HL-60 (cell line): Measurements from ENCODE around the gene ALPL.

Experiments used
- DNase-seq, 2 experiments: peaks; one replicate each; pipeline ENCODE4 v3.0.0-alpha.2; 2010 to 2020; ENCODE audit warnings: low read depth in 1 of 2, low spot score in 1 of 2
- H3K27ac ChIP-seq: fragments of 250-450 bp; sonication (Bioruptor Pico); replicated peaks from 2 replicates; pipeline ENCODE4 v1.5.1; 2020; ENCODE audit warnings: mild to moderate bottlenecking, moderate library complexity
- H3K27me3 ChIP-seq: fragments of 250-450 bp; sonication (Bioruptor Pico); 2 replicates; pipeline ENCODE4 v1.5.1; 2021; ENCODE audit warnings: mild to moderate bottlenecking, moderate library complexity; ENCODE audit not compliant: insufficient read depth, poor library complexity, severe bottlenecking
- H3K4me3 ChIP-seq: replicated peaks from 2 replicates; pipeline ENCODE4 v1.5.1; 2011; ENCODE audit warnings: mild to moderate bottlenecking, control low read depth, low read length; ENCODE audit not compliant: insufficient read depth
- GABPA ChIP-seq: IDR thresholded peaks from 2 replicates; pipeline ENCODE4 v1.6.1; 2012; ENCODE audit warnings: low read depth
- POLR2AphosphoS5 ChIP-seq: IDR thresholded peaks from 2 replicates; pipeline ENCODE4 v1.6.1; 2012; ENCODE audit warnings: low read depth
- SPI1 ChIP-seq: IDR thresholded peaks from 2 replicates; pipeline ENCODE4 v1.6.1; 2012; ENCODE audit warnings: low read depth, mild to moderate bottlenecking, borderline replicate concordance
- TF ChIP-seq, protein P1 (sequence below): IDR thresholded peaks from one replicate; pipeline ENCODE4 v1.5.1; 2011; ENCODE audit warnings: low read length, control low read depth, inconsistent platforms; ENCODE audit not compliant: insufficient read depth
- TF ChIP-seq, protein P2 (sequence below): IDR thresholded peaks from 2 replicates; pipeline ENCODE4 v1.6.1; 2012; ENCODE audit warnings: low read depth; ENCODE audit not compliant: insufficient replicate concordance

Gene ALPL

DNA sequence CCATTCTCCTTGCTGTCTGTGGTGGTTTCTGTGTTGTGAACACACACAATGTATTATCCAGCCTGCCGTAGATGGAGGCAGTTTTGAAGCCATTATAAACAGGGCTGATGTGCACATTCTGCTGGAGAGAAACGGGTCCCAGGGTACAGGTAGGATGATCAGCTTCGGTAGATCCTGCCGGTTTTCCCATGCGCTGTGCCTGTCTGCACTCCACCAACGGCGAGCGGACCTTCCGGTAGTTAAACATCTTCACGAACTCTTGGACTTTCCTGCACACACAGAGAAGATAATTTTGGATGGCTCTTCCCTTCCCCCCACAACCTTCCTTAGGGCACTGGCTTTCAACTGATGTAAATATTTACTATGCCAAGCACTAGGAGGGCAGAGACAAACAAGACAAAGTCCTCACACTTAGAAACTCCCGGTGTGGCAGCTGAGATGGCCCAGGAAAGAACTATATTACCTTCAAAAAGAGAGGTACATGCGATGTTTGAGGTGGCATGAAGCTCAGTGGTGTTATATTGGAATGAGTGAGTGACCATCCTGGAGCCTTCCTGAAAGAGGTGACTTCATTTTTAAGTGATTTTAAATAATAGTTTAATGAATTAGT lies 41.7 kb downstream of the ALPL start:
- H3K4me3 ChIP-seq, result no peak overlapping the region
- no peak overlapping the region for H3K27ac ChIP-seq
- H3K27me3 ChIP-seq, result no peaks in the 10 kb centered on the region
- no peak for TF ChIP-seq GABPA
- TF ChIP-seq, protein P1, sequence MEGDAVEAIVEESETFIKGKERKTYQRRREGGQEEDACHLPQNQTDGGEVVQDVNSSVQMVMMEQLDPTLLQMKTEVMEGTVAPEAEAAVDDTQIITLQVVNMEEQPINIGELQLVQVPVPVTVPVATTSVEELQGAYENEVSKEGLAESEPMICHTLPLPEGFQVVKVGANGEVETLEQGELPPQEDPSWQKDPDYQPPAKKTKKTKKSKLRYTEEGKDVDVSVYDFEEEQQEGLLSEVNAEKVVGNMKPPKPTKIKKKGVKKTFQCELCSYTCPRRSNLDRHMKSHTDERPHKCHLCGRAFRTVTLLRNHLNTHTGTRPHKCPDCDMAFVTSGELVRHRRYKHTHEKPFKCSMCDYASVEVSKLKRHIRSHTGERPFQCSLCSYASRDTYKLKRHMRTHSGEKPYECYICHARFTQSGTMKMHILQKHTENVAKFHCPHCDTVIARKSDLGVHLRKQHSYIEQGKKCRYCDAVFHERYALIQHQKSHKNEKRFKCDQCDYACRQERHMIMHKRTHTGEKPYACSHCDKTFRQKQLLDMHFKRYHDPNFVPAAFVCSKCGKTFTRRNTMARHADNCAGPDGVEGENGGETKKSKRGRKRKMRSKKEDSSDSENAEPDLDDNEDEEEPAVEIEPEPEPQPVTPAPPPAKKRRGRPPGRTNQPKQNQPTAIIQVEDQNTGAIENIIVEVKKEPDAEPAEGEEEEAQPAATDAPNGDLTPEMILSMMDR, result no peak
- TF ChIP-seq, protein P2, sequence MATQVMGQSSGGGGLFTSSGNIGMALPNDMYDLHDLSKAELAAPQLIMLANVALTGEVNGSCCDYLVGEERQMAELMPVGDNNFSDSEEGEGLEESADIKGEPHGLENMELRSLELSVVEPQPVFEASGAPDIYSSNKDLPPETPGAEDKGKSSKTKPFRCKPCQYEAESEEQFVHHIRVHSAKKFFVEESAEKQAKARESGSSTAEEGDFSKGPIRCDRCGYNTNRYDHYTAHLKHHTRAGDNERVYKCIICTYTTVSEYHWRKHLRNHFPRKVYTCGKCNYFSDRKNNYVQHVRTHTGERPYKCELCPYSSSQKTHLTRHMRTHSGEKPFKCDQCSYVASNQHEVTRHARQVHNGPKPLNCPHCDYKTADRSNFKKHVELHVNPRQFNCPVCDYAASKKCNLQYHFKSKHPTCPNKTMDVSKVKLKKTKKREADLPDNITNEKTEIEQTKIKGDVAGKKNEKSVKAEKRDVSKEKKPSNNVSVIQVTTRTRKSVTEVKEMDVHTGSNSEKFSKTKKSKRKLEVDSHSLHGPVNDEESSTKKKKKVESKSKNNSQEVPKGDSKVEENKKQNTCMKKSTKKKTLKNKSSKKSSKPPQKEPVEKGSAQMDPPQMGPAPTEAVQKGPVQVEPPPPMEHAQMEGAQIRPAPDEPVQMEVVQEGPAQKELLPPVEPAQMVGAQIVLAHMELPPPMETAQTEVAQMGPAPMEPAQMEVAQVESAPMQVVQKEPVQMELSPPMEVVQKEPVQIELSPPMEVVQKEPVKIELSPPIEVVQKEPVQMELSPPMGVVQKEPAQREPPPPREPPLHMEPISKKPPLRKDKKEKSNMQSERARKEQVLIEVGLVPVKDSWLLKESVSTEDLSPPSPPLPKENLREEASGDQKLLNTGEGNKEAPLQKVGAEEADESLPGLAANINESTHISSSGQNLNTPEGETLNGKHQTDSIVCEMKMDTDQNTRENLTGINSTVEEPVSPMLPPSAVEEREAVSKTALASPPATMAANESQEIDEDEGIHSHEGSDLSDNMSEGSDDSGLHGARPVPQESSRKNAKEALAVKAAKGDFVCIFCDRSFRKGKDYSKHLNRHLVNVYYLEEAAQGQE, result no peak
- no peak for TF ChIP-seq POLR2AphosphoS5
- TF ChIP-seq SPI1, result no peak
- DNase-seq, result no peak

DNA sequence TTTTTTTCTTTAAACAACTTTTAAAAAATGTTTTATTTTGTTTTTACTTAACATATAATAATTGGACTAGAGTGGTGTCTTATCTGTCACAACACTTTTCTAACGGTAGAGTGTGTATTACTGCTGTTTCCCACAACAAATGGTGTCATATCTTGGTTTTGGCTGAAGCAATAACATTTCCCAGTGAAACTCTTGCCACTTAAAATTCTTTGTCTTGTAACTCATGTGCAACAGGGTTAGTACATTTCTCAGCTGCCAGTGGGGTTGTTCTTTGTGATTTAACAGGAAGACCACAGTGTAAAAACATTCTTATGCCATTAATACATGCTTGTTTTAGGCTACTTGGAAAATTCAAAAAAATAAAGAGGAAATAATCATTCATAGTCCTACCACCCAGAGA lies 43.5 kb downstream of the ALPL start:
- no peaks in the 10 kb centered on the region for H3K27me3 ChIP-seq
- DNase-seq, result peak; percentile 40 to 72
- TF ChIP-seq, protein P1, result no peak
- TF ChIP-seq POLR2AphosphoS5 (no peak), GABPA (no peak), SPI1 (no peak)
- TF ChIP-seq, protein P2, result no peak
- H3K4me3 ChIP-seq, result no peak overlapping the region
- peak overlapping the region; percentile 61 for H3K27ac ChIP-seq

DNA sequence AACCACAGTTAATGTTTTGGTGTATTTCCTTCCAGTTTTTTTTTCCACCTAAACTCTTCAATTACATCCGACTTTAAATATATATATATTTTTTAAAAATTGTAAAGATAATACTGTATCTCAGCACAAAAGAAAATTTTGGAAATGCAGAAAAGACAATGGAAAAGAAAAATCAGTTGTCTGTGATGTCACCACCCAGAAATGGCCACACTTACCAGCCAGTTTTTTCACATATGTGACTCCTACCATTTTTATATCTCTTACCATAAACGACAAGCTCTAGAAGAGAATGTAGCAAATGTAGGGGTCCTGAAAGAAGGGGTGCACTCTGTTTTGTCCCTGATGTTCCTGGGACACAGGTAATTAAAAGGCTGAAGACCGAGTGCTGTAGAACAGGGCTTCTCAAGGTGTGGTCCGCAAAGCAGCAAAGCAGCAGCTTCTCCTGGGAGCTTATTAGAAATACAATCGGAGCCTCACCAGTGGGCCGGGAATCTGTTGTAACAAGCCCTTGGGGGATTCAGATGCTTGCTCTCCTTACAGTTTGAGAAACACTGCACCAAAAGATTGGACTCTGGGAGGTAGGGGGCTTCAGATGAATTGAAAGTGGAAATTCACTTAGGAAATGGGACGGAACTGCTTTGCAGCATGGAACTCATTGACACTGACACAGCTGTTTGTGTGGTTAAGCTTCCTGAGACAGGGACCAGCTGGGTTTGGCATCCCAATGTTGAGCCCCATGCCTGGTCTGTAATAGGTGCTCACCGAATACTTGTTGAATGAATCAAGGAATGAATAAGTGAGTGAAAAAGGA lies 44.1 kb downstream of the ALPL start:
- Histone ChIP-seq H3K4me3 (no peak overlapping the region), H3K27ac (peak overlapping the region; percentile 13; the same call in 1 of the 2 replicates), H3K27me3 (peaks cover under 1% of the 10 kb centered on the region)
- no peak for DNase-seq
- TF ChIP-seq SPI1 (no peak), GABPA (no peak), POLR2AphosphoS5 (no peak)
- TF ChIP-seq, protein P1, result no peak
- TF ChIP-seq, protein P2, result no peak
